Vagina (tissue), 2 donors: Measurements from ENCODE around the gene OGDH. TPM values are rescaled to one million over a fixed set of nuclear protein-coding genes. Genes with fewer than 3 reads are reported as not detected.

Source experiments
- DNase-seq, 2 donors: peaks; one replicate each; pipeline ENCODE4 v3.0.0-alpha.2; 2017; ENCODE audit errors: extremely low spot score in 2 of 2
- H3K27ac ChIP-seq: fragments of 200-600 bp; sonication (generic); one replicate; pipeline ENCODE4 v1.5.1; 2019
- H3K27me3 ChIP-seq: fragments of 200-600 bp; sonication (generic); one replicate; pipeline ENCODE4 v1.5.1; 2019
- H3K36me3 ChIP-seq, 2 donors: fragments of 200-600 bp; sonication (generic); one replicate each; pipeline ENCODE4 v1.5.1; 2017 to 2019
- H3K4me1 ChIP-seq: fragments of 200-600 bp; sonication (generic); one replicate; pipeline ENCODE4 v1.5.1; 2019
- H3K4me3 ChIP-seq, 2 donors: fragments of 200-600 bp; sonication (generic); 1 replicate in 1 of 2; 2 replicates in 1 of 2; pipeline ENCODE4 v1.5.1; 2016 to 2019
- H3K9me3 ChIP-seq: fragments of 200-600 bp; sonication (generic); one replicate; pipeline ENCODE4 v1.5.1; 2019
- POLR2A ChIP-seq, 2 donors: fragments of 450-650 bp; IDR thresholded peaks; one replicate each; pipeline ENCODE4 v1.6.1; 2017; ENCODE audit warnings: antibody characterized with exemption in 2 of 2, mild to moderate bottlenecking in 2 of 2, moderate library complexity in 2 of 2
- POLR2AphosphoS5 ChIP-seq, 2 donors: sonication (generic); formaldehyde crosslinking; IDR thresholded peaks; one replicate each; pipeline ENCODE4 v1.9.0; 2017; ENCODE audit warnings: antibody characterized with exemption in 2 of 2, mild to moderate bottlenecking in 2 of 2, low read depth in 1 of 2; ENCODE audit not compliant: insufficient read depth in 1 of 2
- intact Hi-C: fragments of 100-400 bp; cut with DNase I; formaldehyde crosslinking; loops from one replicate; pipeline ENCODE4 v1.15.1; 2023
- total RNA-seq: library from RNA; depleted of rRNA; stranded (reverse); fragments of >200 nt; gene quantifications from one replicate; pipeline ENCODE4 v1.2.3, GENCODE V29; 2016
- TF ChIP-seq, protein P1 (sequence below), 3 experiments: fragments of 450-650 bp in 2 of 3; fragments of 200-600 bp in 1 of 3; sonication (generic) in 1 of 3; IDR thresholded peaks; one replicate each; pipeline ENCODE4 v1.5.1; 2017 to 2019; ENCODE audit warnings: antibody characterized with exemption in 3 of 3, mild to moderate bottlenecking in 2 of 3, moderate library complexity in 2 of 3

The OGDH gene
- total RNA-seq, 1 donor from 2014 or later = 80.0 TPM

DNA sequence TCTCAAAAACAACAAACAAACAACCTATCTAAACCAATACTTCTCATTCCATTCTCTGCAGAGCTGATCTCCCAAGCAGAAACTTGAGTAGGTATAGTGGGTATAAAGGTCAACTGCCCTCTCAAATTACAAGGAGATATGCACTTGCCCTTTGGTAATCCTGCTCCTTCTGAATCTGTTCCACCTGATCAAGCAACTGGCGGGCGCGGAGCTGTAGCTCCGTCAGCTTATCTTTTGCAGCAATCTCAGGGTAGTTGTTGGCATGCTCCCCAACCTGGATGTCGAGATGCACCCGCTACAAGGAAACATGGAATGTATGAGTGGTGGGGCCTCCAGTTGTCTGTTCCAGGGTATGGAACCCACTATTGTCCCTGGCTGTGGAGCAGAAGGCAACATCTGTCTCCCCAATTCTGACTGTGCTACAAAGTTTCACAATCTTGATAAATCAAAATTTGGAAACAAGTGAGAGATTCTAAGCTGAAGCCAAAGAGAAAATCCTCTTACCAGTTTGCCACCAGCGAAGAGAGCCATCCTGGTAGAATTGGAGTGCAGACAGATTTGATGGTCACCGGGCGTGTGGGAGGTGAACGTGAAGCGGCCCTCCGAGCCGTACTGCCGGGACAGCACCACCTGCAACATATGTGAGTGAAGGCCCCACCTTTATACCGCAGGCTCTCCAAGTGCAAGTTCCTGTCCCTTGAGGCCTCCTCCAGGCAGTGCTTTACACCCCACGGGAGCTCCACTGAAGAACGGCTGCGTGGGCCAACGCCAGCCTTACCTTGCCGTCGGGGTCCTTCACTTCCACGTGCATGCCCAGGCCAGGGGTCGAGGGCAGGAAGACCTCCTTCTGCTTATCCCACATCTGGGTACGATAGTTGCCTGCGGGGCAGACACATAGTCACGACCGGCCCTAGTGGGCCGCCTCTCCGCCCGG lies 25.2 kb upstream of the OGDH start:
- intact Hi-C loops = loop anchor here (5.0 kb wide), 1 partner anchor 166 kb away; the partner anchor contains the start of gene ZMIZ2
- Histone ChIP-seq H3K27ac (peak overlapping the region; percentile 92), H3K36me3 (peaks cover 0 to 28% of the 10 kb centered on the region in 2 donors), H3K27me3 (no peaks in the 10 kb centered on the region), H3K4me1 (peaks cover 25% of the 10 kb centered on the region), H3K9me3 (no peaks in the 10 kb centered on the region), H3K4me3 (peak overlapping the region; percentile 91 to 98)
- TF ChIP-seq POLR2A (IDR thresholded peaks at IDR 0.05) = no peak
- TF ChIP-seq, protein P1, sequence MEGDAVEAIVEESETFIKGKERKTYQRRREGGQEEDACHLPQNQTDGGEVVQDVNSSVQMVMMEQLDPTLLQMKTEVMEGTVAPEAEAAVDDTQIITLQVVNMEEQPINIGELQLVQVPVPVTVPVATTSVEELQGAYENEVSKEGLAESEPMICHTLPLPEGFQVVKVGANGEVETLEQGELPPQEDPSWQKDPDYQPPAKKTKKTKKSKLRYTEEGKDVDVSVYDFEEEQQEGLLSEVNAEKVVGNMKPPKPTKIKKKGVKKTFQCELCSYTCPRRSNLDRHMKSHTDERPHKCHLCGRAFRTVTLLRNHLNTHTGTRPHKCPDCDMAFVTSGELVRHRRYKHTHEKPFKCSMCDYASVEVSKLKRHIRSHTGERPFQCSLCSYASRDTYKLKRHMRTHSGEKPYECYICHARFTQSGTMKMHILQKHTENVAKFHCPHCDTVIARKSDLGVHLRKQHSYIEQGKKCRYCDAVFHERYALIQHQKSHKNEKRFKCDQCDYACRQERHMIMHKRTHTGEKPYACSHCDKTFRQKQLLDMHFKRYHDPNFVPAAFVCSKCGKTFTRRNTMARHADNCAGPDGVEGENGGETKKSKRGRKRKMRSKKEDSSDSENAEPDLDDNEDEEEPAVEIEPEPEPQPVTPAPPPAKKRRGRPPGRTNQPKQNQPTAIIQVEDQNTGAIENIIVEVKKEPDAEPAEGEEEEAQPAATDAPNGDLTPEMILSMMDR (IDR thresholded peaks at IDR 0.05) = no peak
- TF ChIP-seq POLR2AphosphoS5 (IDR thresholded peaks at IDR 0.05; ENCODE audit: insufficient read depth in 1 of 2, low read depth in 1 of 2) = no peak
- DNase-seq = no peak

DNA sequence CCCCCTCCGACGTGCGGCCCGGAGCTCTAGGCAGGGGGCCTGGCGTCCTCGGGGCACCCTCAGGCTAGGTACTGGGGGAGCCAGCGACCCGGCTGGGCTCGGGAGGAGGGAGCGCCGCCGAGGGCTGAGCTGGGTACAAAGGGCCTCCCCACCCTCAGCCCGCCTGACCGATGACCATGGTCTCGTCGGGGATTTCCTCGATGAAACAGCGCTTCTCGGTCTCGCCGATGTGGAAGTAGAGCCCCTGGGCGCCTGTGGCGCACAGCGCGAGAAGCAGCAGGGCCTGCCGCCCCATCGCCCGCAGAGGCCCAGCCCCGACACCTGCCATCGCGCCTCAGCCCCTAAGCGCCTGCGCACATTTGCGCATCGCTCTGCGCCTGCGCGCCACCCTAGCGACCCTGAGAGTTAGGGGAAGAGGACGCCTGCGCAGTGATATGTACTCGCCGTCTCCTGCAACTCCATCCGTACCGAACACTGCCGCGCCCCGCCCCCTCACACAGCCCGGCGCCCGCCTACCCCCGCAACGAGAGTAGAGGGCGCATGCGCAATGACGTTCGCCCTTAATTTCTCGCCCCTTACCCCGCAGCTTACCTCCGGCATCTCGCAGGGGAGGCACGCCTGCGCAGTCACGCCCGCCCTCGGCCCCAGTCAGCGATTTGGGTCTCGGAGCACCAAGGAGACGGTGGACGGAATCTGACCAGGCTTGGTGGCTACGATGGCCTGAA lies 24.4 kb upstream of the OGDH start, which contains the start of gene TMED4:
Gene TMED4, minus strand, starts transcription at position 353 of the 725 bp plus-strand sequence. Its CDS starts 25 bp downstream, at position 328.
- TF ChIP-seq POLR2A (IDR thresholded peaks at IDR 0.05) (peak in 1 of 2 donors; percentile 79), POLR2AphosphoS5 (IDR thresholded peaks at IDR 0.05; ENCODE audit: insufficient read depth in 1 of 2, low read depth in 1 of 2) (peak; percentile 96 to 98)
- TF ChIP-seq, protein P1 (IDR thresholded peaks at IDR 0.05) = peak in 1 of 3 experiments; percentile 6
- Histone ChIP-seq H3K9me3 (no peaks in the 10 kb centered on the region), H3K4me3 (peak within 1 kb of the TSS; percentile 91 to 98), H3K36me3 (peaks cover 0 to 26% of the 10 kb centered on the region in 2 donors), H3K27ac (peak within 1 kb of the TSS; percentile 92), H3K27me3 (no peaks in the 10 kb centered on the region), H3K4me1 (peaks cover 25% of the 10 kb centered on the region)
- intact Hi-C loops = loop anchor here (2.0 to 5.0 kb wide), 2 partner anchors 165 to 267 kb away; partner anchors contain the start of genes H2AZ2 and ZMIZ2
- peak in 1 of 2 donors; percentile 99 for DNase-seq

DNA sequence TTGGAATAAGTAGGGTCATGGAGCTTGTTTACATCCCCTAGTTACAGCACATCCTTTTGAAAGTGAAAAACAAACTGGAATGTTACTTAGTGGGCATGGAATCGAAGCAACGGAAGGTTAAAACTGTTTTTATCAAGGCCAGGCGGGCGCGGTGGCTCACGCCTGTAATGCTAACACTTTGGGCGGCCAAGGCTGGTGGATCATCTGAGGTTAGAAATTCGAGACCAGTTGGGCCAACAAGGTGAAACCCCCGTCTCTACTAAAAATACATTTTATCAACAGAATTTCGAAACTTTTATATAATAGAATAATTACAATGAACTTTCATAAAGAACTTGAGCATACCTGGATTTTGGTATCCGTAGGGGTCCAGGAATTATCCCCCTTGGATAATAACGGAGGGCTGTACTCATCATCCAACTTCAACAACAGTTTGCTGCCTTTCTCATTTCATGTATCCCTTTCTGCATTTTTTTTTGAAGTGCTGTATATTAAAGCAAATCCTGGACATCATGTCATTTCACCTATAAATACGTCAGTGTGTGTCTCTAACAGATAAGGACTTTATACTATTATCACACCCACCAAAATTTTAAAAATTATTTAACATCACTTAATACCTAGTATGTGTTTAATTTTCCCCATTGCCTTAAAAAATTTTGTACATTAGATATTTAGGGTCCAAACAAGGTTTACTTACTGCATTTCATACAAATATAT lies 23.1 kb upstream of the OGDH start:
- Histone ChIP-seq H3K27ac (peak overlapping the region; percentile 92), H3K36me3 (peaks cover 0 to 16% of the 10 kb centered on the region in 2 donors), H3K4me3 (peak overlapping the region; percentile 91 to 98), H3K4me1 (peaks cover 25% of the 10 kb centered on the region), H3K27me3 (no peaks in the 10 kb centered on the region), H3K9me3 (no peaks in the 10 kb centered on the region)
- TF ChIP-seq POLR2AphosphoS5 (IDR thresholded peaks at IDR 0.05; ENCODE audit: insufficient read depth in 1 of 2, low read depth in 1 of 2) = no peak
- no peak for TF ChIP-seq POLR2A (IDR thresholded peaks at IDR 0.05)
- intact Hi-C loops = loop anchor here (2.0 to 5.0 kb wide), 2 partner anchors 164 to 265 kb away; partner anchors contain the start of genes H2AZ2 and ZMIZ2
- no peak for DNase-seq

DNA sequence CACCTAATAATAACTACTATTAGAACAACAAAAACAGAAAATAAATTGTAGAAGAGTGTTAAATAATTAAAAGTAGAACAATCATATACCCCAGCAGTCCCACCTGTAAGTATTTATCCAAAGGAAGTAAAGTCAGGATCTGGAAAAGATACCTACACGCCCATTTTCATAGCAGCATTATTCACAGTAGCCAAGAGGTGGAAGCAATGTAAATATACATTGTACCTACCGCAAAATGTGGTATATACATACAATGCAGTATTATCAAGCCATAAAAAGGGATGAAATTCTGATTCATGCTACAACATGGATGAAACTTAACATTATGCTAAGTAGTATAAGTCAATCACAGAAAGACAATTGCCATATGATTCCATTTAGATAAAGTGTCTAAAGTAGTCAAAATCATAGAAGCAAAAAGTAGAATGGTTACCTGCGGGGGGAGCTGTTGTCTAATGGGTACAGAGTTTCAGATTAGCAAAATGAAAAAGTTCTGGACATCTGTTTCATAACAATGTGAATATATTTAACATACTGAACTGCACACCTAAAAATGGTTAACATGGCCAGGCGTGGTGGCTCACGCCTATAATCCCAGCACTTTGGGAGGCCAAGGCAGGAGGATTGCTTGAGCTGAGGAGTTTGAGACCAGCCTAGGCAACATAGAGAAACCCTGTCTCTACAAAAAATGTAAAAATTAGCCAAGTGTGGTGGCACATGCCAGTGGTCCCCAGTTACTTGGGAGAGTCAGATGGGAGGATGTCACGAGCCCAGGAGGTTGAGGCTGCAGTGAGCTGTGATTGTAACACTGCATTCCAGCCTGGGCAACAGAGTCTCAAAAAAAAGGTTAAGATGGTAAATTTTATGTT lies 18.4 kb upstream of the OGDH start:
- Histone ChIP-seq H3K4me1 (peaks cover 1% of the 10 kb centered on the region), H3K4me3 (no peak overlapping the region), H3K27ac (no peak overlapping the region), H3K27me3 (no peaks in the 10 kb centered on the region), H3K9me3 (no peaks in the 10 kb centered on the region), H3K36me3 (no peaks in the 10 kb centered on the region)
- DNase-seq = no peak
- intact Hi-C loops = no loop called here
- TF ChIP-seq POLR2A (IDR thresholded peaks at IDR 0.05) (no peak), POLR2AphosphoS5 (IDR thresholded peaks at IDR 0.05; ENCODE audit: insufficient read depth in 1 of 2, low read depth in 1 of 2) (peak in 1 of 2 donors; percentile 75)
- TF ChIP-seq, protein P1 (IDR thresholded peaks at IDR 0.05) = peak in 2 of 3 experiments; percentile 45 to 50
